Right lobe of liver (tissue), 6 donors: Measurements from ENCODE around the gene SAMD4A. TPM values are rescaled to one million over a fixed set of nuclear protein-coding genes. Genes with fewer than 3 reads are reported as not detected.

Experiments
- ATAC-seq, 4 donors: fragments of 200-7000 bp; cut with Tn5 transposase; one replicate each; pipeline ENCODE4 v1.9.1; 2020; ENCODE audit warnings: mild to moderate bottlenecking in 4 of 4, moderate library complexity in 4 of 4
- DNase-seq, 3 donors: peaks; one replicate each; pipeline ENCODE4 v3.0.0-alpha.2; 2020
- H3K27ac ChIP-seq, 3 donors: fragments of 200-600 bp; one replicate each; pipeline ENCODE4 v1.8.0; 2022
- H3K27me3 ChIP-seq, 2 donors: fragments of 200-600 bp; one replicate each; pipeline ENCODE4 v1.8.0; 2022
- H3K36me3 ChIP-seq, 4 donors: fragments of 200-600 bp; sonication (generic) in 1 of 4; one replicate each; pipeline versions ENCODE4 v1.5.1 to v1.8.0; 2017 to 2022; ENCODE audit warnings: control low read depth in 1 of 4
- H3K4me1 ChIP-seq, 4 donors: fragments of 200-600 bp; sonication (generic) in 1 of 4; one replicate each; pipeline versions ENCODE4 v1.5.1 to v1.8.0; 2017 to 2022; ENCODE audit warnings: control low read depth in 1 of 4
- H3K4me3 ChIP-seq, 3 donors: fragments of 200-600 bp; one replicate each; pipeline ENCODE4 v1.8.0; 2022
- H3K9me3 ChIP-seq, 4 donors: fragments of 200-600 bp; sonication (generic) in 1 of 4; one replicate each; pipeline versions ENCODE4 v1.5.1 to v1.8.0; 2017 to 2022; ENCODE audit warnings: control low read depth in 1 of 4
- POLR2A ChIP-seq: fragments of 450-650 bp; IDR thresholded peaks from one replicate; pipeline ENCODE4 v1.6.1; 2017; ENCODE audit warnings: antibody characterized with exemption, mild to moderate bottlenecking
- WGBS: methylation state at CpG from one replicate; pipeline ENCODE4 v1.1.6; 2018; ENCODE audit warnings: low coverage, low lambda C conversion rate; ENCODE audit not compliant: insufficient coverage; ENCODE audit errors: missing lambda C conversion rate; 5-methylcytosine and 5-hydroxymethylcytosine counted together
- intact Hi-C, 2 donors: fragments of 100-400 bp; cut with DNase I; formaldehyde crosslinking; loops; one replicate each; pipeline versions ENCODE4 v1.11.2 to v1.14.1; 2022
- total RNA-seq, 6 experiments: library from RNA; depleted of rRNA in 2 of 6; stranded (reverse); fragments of >200 nt in 2 of 6; fragmentation: NEBNext Ultra II Directional in 3 of 6; extraction: Animal tissue kit (Norgen Biotek cat#: 25700) in 3 of 6; gene quantifications; one replicate each; pipeline versions ENCODE4 v1.1.0 to v1.2.4, GENCODE V29; 2016 to 2023
- TF ChIP-seq, protein P1 (sequence below), 4 donors: fragments of 200-600 bp in 3 of 4; fragments of 450-650 bp in 1 of 4; IDR thresholded peaks; one replicate each; pipeline versions ENCODE4 v1.5.1 to v1.8.0; 2016 to 2022; ENCODE audit warnings: antibody characterized with exemption in 4 of 4, mild to moderate bottlenecking in 2 of 4
- donor health status: DM: no; HTN: yes; CAD: no.
- donor health status: DM: no; HTN: no; CAD: no.
- donor health status: DM: no; HTN: no; CAD: no.
- donor health status: DM: no; HTN: yes; CAD: no.
- donor health status: DM: no; HTN: yes; CAD: no.

Gene SAMD4A
- total RNA-seq, 6 experiments from 2014 or later, result 16.7 to 31.9 (median 21.1) TPM

GRCh38 chr14:54667026-54667744, 100.3 kb downstream of the SAMD4A start:
- Histone ChIP-seq H3K9me3 (no peaks in the 10 kb centered on the region), H3K27me3 (no peaks in the 10 kb centered on the region), H3K27ac (no peak overlapping the region), H3K4me1 (no peaks in the 10 kb centered on the region), H3K4me3 (no peak overlapping the region), H3K36me3 (no peaks in the 10 kb centered on the region)
- TF ChIP-seq POLR2A, result no peak
- 69% methylated on average over 2 of the region's 4 CpGs for WGBS
- DNase-seq (no peak), ATAC-seq (no peak)
- intact Hi-C loops, result no loop called here

DNA sequence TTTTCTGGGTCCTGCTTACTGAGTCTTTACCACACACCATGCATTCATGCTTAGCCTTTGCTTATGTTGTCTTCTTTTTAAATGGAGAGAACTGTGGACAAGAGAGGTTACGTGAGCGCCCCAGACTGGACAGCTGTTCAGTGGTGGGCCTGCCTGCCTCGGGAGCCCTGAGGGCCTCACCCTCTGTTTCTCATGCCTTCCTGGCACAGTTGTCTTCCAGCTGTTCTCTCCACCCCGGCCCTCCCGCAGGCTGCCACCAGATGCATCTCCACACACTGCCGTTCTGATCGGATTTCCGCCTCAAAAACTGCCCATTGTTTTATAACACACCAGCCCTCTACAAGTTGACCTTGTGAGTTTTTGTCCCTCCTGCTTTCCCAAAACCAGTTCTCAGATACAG, 100.8 kb downstream of the SAMD4A start:
- H3K27me3 ChIP-seq, result no peaks in the 10 kb centered on the region
- no peak for DNase-seq
- intact Hi-C loops, result no loop called here
- no peak overlapping the region for H3K27ac ChIP-seq
- WGBS, result 96% methylated on average over 8 of the region's 8 CpGs
- H3K9me3 ChIP-seq, result no peaks in the 10 kb centered on the region
- H3K4me1 ChIP-seq, result no peaks in the 10 kb centered on the region
- H3K36me3 ChIP-seq, result no peaks in the 10 kb centered on the region
- ATAC-seq, result no peak
- TF ChIP-seq, protein P1, sequence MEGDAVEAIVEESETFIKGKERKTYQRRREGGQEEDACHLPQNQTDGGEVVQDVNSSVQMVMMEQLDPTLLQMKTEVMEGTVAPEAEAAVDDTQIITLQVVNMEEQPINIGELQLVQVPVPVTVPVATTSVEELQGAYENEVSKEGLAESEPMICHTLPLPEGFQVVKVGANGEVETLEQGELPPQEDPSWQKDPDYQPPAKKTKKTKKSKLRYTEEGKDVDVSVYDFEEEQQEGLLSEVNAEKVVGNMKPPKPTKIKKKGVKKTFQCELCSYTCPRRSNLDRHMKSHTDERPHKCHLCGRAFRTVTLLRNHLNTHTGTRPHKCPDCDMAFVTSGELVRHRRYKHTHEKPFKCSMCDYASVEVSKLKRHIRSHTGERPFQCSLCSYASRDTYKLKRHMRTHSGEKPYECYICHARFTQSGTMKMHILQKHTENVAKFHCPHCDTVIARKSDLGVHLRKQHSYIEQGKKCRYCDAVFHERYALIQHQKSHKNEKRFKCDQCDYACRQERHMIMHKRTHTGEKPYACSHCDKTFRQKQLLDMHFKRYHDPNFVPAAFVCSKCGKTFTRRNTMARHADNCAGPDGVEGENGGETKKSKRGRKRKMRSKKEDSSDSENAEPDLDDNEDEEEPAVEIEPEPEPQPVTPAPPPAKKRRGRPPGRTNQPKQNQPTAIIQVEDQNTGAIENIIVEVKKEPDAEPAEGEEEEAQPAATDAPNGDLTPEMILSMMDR (IDR thresholded peaks at IDR 0.05), result no peak
- TF ChIP-seq POLR2A, result no peak
- no peak overlapping the region for H3K4me3 ChIP-seq

GRCh38 chr14:54669721-54670561, 103.0 kb downstream of the SAMD4A start:
- no peaks in the 10 kb centered on the region for H3K36me3 ChIP-seq
- no peak for ATAC-seq
- H3K27me3 ChIP-seq, result no peaks in the 10 kb centered on the region
- no peaks in the 10 kb centered on the region for H3K4me1 ChIP-seq
- DNase-seq, result no peak
- H3K27ac ChIP-seq, result no peak overlapping the region
- H3K4me3 ChIP-seq, result no peak overlapping the region
- no peaks in the 10 kb centered on the region for H3K9me3 ChIP-seq
- WGBS, result 75% methylated on average over 20 of the region's 20 CpGs
- intact Hi-C loops, result no loop called here
- no peak for TF ChIP-seq POLR2A
- TF ChIP-seq, protein P1 (IDR thresholded peaks at IDR 0.05), result no peak

DNA sequence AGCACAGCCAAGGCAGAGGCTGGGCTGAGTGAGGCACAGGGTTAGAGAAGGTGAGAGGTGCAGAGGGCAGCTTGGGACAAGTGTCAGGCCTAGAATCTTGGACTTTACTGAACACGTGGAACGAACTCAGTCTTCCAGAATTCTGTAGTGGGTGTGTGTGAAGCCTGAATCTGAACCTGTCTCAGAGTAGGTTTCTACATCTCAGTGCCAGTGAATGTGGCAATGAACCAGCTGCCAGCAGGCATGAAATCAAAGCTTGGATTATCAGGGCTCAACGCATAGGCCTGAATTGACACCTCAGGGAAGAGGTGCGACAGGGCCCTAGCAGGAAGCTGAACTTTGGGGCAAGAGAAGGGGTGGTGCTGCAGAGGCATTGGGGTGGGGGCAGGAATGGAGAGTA, 104.6 kb downstream of the SAMD4A start:
- Histone ChIP-seq H3K4me3 (no peak overlapping the region), H3K27ac (no peak overlapping the region), H3K27me3 (no peaks in the 10 kb centered on the region), H3K9me3 (no peaks in the 10 kb centered on the region), H3K4me1 (no peaks in the 10 kb centered on the region), H3K36me3 (no peaks in the 10 kb centered on the region)
- ATAC-seq (no peak), DNase-seq (no peak)
- intact Hi-C loops, result no loop called here
- TF ChIP-seq POLR2A, result no peak
- TF ChIP-seq, protein P1 (IDR thresholded peaks at IDR 0.05), result no peak
- 60% methylated on average over 2 of the region's 4 CpGs for WGBS

DNA sequence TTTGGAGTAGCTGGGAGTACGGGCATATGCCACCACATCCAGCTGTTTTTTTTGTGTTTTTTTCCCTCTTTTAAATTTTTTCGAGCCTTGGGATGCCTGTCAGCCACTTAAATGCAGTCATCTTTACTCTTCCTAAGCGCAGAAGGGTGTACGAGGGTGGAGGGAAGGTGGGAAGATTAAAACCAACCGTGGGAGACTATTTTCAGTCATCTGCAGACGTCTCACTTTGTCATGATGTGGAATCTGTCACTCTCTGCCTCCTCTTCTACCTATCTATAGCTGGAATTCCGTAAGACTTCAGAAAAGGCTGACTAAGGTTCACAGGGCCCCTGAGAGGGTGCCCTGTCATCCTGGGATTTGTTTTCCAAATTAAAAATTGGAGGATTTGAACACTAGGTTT, 105.3 kb downstream of the SAMD4A start:
- Histone ChIP-seq H3K27ac (no peak overlapping the region), H3K4me3 (no peak overlapping the region), H3K4me1 (no peaks in the 10 kb centered on the region), H3K36me3 (no peaks in the 10 kb centered on the region), H3K9me3 (no peaks in the 10 kb centered on the region), H3K27me3 (no peaks in the 10 kb centered on the region)
- 82% methylated on average over 7 of the region's 7 CpGs for WGBS
- DNase-seq (no peak), ATAC-seq (no peak)
- intact Hi-C loops, result no loop called here
- TF ChIP-seq, protein P1 (IDR thresholded peaks at IDR 0.05), result no peak
- no peak for TF ChIP-seq POLR2A
